NOMO-1 treated with DMSO at 0.1 percent for 48 hours (cell line): ENCODE measurements around the gene CCL21.

Source experiments
- DNase-seq: peaks from one replicate; lab custom pipeline; 2025; ENCODE audit not compliant: unreplicated experiment; lab: John Stamatoyannopoulos, UW

The CCL21 gene

GRCh38 chr9:34709196-34709978 is 549 bp downstream of the CCL21 start:
- DNase-seq: no peak

- DNase-seq: no peak
These were observed 2.8 kb downstream of the CCL21 start for GRCh38 chr9:34707130-34707529.

GRCh38 chr9:34701769-34702736 is 7.9 kb downstream of the CCL21 start:
- peak; percentile 71 for DNase-seq

GRCh38 chr9:34701023-34701768 is 8.7 kb downstream of the CCL21 start:
- peak; percentile 55 for DNase-seq

- DNase-seq: no peak
These were observed 15.1 kb downstream of the CCL21 start for GRCh38 chr9:34694811-34695210.

GRCh38 chr9:34693560-34693959 is 16.4 kb downstream of the CCL21 start:
- DNase-seq: no peak

GRCh38 chr9:34691936-34692315 is 18.0 kb downstream of the CCL21 start:
- no peak for DNase-seq

GRCh38 chr9:34690983-34691935 is 18.7 kb downstream of the CCL21 start, which contains the start of gene CCL19:
TSS of gene CCL19 (minus strand) at chr9:34691276. CDS start at chr9:34691139, 137 bp downstream.
- DNase-seq: peak; percentile 49

- DNase-seq: no peak
These were observed 20.4 kb downstream of the CCL21 start for GRCh38 chr9:34689512-34689911.

- DNase-seq: no peak
These were observed 20.8 kb downstream of the CCL21 start for GRCh38 chr9:34689116-34689470.

- DNase-seq: no peak
These were observed 21.4 kb downstream of the CCL21 start for GRCh38 chr9:34688329-34689115.

- DNase-seq: no peak
These were observed 22.5 kb downstream of the CCL21 start for GRCh38 chr9:34687276-34688030.

GRCh38 chr9:34686732-34687131 is 23.2 kb downstream of the CCL21 start:
- peak; percentile 15 for DNase-seq

GRCh38 chr9:34686231-34686630 is 23.7 kb downstream of the CCL21 start:
- DNase-seq: no peak

- no peak for DNase-seq
These were observed 24.3 kb downstream of the CCL21 start for GRCh38 chr9:34685591-34685990.

- DNase-seq: no peak
These were observed 25.1 kb downstream of the CCL21 start for GRCh38 chr9:34684816-34685215.

- DNase-seq: no peak
These were observed 25.8 kb downstream of the CCL21 start for GRCh38 chr9:34684145-34684544.

- no peak for DNase-seq
These were observed 34.1 kb downstream of the CCL21 start for GRCh38 chr9:34675869-34676268.
